ENCODE results near the gene PIR. TPM values are rescaled to one million over a fixed set of nuclear protein-coding genes. Genes with fewer than 3 reads are reported as not detected.

PIR gene
- total RNA-seq, 1 experiment from 2014 or later = 17.1 TPM

DNA sequence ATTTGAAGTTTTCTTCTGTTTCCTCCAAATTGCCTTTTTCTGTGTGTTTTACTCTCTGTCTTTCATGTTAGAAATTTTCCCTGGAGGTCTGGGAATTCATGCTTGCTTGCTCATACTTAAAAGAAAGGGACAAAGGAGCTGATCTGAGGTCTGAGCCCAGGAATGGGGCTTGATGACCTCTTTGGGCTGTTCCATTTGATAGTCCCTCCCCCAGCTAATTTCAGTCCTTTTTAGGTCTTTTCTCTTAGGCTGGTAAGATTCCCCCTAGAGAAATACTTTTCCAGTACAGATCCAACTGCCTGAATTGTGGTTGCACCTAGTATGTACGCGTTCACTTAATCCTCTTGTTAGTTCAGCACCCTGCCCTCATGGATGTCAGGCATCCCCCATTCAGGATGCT lies 152.3 kb downstream of the PIR start (continued):
- TF ChIP-seq, protein P1, sequence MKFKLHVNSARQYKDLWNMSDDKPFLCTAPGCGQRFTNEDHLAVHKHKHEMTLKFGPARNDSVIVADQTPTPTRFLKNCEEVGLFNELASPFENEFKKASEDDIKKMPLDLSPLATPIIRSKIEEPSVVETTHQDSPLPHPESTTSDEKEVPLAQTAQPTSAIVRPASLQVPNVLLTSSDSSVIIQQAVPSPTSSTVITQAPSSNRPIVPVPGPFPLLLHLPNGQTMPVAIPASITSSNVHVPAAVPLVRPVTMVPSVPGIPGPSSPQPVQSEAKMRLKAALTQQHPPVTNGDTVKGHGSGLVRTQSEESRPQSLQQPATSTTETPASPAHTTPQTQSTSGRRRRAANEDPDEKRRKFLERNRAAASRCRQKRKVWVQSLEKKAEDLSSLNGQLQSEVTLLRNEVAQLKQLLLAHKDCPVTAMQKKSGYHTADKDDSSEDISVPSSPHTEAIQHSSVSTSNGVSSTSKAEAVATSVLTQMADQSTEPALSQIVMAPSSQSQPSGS (CRISPR knock-in tag; IDR thresholded peaks at IDR 0.05; ENCODE audit: borderline replicate concordance, low read depth) = no peak
- TF ChIP-seq, protein P2, sequence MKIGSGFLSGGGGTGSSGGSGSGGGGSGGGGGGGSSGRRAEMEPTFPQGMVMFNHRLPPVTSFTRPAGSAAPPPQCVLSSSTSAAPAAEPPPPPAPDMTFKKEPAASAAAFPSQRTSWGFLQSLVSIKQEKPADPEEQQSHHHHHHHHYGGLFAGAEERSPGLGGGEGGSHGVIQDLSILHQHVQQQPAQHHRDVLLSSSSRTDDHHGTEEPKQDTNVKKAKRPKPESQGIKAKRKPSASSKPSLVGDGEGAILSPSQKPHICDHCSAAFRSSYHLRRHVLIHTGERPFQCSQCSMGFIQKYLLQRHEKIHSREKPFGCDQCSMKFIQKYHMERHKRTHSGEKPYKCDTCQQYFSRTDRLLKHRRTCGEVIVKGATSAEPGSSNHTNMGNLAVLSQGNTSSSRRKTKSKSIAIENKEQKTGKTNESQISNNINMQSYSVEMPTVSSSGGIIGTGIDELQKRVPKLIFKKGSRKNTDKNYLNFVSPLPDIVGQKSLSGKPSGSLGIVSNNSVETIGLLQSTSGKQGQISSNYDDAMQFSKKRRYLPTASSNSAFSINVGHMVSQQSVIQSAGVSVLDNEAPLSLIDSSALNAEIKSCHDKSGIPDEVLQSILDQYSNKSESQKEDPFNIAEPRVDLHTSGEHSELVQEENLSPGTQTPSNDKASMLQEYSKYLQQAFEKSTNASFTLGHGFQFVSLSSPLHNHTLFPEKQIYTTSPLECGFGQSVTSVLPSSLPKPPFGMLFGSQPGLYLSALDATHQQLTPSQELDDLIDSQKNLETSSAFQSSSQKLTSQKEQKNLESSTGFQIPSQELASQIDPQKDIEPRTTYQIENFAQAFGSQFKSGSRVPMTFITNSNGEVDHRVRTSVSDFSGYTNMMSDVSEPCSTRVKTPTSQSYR (CRISPR knock-in tag; IDR thresholded peaks at IDR 0.05) = no peak
- TF ChIP-seq SP1 (CRISPR knock-in tag; conservative IDR thresholded peaks at IDR 0.05) = no peak
- TF ChIP-seq, protein P3, sequence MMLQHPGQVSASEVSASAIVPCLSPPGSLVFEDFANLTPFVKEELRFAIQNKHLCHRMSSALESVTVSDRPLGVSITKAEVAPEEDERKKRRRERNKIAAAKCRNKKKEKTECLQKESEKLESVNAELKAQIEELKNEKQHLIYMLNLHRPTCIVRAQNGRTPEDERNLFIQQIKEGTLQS (CRISPR knock-in tag; conservative IDR thresholded peaks at IDR 0.05) = no peak
- TF ChIP-seq, protein P4, sequence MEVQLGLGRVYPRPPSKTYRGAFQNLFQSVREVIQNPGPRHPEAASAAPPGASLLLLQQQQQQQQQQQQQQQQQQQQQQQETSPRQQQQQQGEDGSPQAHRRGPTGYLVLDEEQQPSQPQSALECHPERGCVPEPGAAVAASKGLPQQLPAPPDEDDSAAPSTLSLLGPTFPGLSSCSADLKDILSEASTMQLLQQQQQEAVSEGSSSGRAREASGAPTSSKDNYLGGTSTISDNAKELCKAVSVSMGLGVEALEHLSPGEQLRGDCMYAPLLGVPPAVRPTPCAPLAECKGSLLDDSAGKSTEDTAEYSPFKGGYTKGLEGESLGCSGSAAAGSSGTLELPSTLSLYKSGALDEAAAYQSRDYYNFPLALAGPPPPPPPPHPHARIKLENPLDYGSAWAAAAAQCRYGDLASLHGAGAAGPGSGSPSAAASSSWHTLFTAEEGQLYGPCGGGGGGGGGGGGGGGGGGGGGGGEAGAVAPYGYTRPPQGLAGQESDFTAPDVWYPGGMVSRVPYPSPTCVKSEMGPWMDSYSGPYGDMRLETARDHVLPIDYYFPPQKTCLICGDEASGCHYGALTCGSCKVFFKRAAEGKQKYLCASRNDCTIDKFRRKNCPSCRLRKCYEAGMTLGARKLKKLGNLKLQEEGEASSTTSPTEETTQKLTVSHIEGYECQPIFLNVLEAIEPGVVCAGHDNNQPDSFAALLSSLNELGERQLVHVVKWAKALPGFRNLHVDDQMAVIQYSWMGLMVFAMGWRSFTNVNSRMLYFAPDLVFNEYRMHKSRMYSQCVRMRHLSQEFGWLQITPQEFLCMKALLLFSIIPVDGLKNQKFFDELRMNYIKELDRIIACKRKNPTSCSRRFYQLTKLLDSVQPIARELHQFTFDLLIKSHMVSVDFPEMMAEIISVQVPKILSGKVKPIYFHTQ (CRISPR knock-in tag; IDR thresholded peaks at IDR 0.05) = no peak
- no peak for TF ChIP-seq IRF1 (CRISPR knock-in tag; IDR thresholded peaks at IDR 0.05)
- TF ChIP-seq, protein P5, sequence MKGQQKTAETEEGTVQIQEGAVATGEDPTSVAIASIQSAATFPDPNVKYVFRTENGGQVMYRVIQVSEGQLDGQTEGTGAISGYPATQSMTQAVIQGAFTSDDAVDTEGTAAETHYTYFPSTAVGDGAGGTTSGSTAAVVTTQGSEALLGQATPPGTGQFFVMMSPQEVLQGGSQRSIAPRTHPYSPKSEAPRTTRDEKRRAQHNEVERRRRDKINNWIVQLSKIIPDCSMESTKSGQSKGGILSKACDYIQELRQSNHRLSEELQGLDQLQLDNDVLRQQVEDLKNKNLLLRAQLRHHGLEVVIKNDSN (CRISPR knock-in tag; IDR thresholded peaks at IDR 0.05) = no peak
- TF ChIP-seq ZNF423 (CRISPR knock-in tag; IDR thresholded peaks at IDR 0.05) = no peak
- TF ChIP-seq MLX (CRISPR knock-in tag; IDR thresholded peaks at IDR 0.05) = no peak
- TF ChIP-seq SOX15 (CRISPR knock-in tag; IDR thresholded peaks at IDR 0.05) = no peak

- Mint-ChIP-seq H3K27ac (peak overlapping the region; percentile 87), H3K4me1 (peaks cover 13% of the 10 kb centered on the region; the same call in 1 of the 2 replicates), H3K4me3 (peak overlapping the region; percentile 91), H3K27me3 (ENCODE audit: low read depth) (peaks cover 10% of the 10 kb centered on the region), H3K9me3 (no peaks in the 10 kb centered on the region), H3K36me3 (peaks cover 3% of the 10 kb centered on the region; the same call in 1 of the 2 replicates)
- CTCF ChIA-PET = no interaction called here
- POLR2A ChIA-PET = no interaction called here
- DNase-seq (ENCODE audit: low spot score) (peak; percentile 11), ATAC-seq (no peak)
- TF ChIP-seq GRHL2 (CRISPR knock-in tag; IDR thresholded peaks at IDR 0.05; ENCODE audit: insufficient replicate concordance, severe bottlenecking) (no peak), MXD4 (CRISPR knock-in tag; IDR thresholded peaks at IDR 0.05; ENCODE audit: borderline replicate concordance) (no peak), GABPB1 (CRISPR knock-in tag; IDR thresholded peaks at IDR 0.05) (no peak), MYBL2 (CRISPR knock-in tag; IDR thresholded peaks at IDR 0.05) (no peak), HMGA2 (CRISPR knock-in tag; IDR thresholded peaks at IDR 0.05) (no peak), FOXP1 (CRISPR knock-in tag; IDR thresholded peaks at IDR 0.05; ENCODE audit: borderline replicate concordance) (no peak), FOXJ3 (CRISPR knock-in tag; IDR thresholded peaks at IDR 0.05; ENCODE audit: borderline replicate concordance) (no peak)
- TF ChIP-seq, protein P6, sequence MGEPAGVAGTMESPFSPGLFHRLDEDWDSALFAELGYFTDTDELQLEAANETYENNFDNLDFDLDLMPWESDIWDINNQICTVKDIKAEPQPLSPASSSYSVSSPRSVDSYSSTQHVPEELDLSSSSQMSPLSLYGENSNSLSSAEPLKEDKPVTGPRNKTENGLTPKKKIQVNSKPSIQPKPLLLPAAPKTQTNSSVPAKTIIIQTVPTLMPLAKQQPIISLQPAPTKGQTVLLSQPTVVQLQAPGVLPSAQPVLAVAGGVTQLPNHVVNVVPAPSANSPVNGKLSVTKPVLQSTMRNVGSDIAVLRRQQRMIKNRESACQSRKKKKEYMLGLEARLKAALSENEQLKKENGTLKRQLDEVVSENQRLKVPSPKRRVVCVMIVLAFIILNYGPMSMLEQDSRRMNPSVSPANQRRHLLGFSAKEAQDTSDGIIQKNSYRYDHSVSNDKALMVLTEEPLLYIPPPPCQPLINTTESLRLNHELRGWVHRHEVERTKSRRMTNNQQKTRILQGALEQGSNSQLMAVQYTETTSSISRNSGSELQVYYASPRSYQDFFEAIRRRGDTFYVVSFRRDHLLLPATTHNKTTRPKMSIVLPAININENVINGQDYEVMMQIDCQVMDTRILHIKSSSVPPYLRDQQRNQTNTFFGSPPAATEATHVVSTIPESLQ (CRISPR knock-in tag; IDR thresholded peaks at IDR 0.05) = no peak
- TF ChIP-seq, protein P7, sequence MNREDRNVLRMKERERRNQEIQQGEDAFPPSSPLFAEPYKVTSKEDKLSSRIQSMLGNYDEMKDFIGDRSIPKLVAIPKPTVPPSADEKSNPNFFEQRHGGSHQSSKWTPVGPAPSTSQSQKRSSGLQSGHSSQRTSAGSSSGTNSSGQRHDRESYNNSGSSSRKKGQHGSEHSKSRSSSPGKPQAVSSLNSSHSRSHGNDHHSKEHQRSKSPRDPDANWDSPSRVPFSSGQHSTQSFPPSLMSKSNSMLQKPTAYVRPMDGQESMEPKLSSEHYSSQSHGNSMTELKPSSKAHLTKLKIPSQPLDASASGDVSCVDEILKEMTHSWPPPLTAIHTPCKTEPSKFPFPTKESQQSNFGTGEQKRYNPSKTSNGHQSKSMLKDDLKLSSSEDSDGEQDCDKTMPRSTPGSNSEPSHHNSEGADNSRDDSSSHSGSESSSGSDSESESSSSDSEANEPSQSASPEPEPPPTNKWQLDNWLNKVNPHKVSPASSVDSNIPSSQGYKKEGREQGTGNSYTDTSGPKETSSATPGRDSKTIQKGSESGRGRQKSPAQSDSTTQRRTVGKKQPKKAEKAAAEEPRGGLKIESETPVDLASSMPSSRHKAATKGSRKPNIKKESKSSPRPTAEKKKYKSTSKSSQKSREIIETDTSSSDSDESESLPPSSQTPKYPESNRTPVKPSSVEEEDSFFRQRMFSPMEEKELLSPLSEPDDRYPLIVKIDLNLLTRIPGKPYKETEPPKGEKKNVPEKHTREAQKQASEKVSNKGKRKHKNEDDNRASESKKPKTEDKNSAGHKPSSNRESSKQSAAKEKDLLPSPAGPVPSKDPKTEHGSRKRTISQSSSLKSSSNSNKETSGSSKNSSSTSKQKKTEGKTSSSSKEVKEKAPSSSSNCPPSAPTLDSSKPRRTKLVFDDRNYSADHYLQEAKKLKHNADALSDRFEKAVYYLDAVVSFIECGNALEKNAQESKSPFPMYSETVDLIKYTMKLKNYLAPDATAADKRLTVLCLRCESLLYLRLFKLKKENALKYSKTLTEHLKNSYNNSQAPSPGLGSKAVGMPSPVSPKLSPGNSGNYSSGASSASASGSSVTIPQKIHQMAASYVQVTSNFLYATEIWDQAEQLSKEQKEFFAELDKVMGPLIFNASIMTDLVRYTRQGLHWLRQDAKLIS (CRISPR knock-in tag; IDR thresholded peaks at IDR 0.05; ENCODE audit: borderline replicate concordance) = no peak
These were observed 157.1 kb downstream of the PIR start for GRCh38 chrX:15336023-15336413.

All from WTC11 (cell line).